Adrenal gland (tissue), 12 donors: ENCODE measurements around the gene SETD4. TPM values are rescaled to one million over a fixed set of nuclear protein-coding genes. Genes with fewer than 3 reads are reported as not detected.

Experiments
- DNase-seq, 7 donors: peaks; one replicate each; pipeline ENCODE4 v3.0.0-alpha.2; 2019 to 2020
- H3K27ac ChIP-seq, 5 donors: fragments of 200-600 bp; sonication (generic) in 4 of 5; 1 replicate in 3 of 5; 2 replicates in 2 of 5; pipeline versions ENCODE4 v1.5.1 to v1.8.0; 2016 to 2020; ENCODE audit warnings: mild to moderate bottlenecking in 1 of 5
- H3K27me3 ChIP-seq: fragments of 200-600 bp; 2 replicates; pipeline ENCODE4 v1.8.0; 2021
- H3K36me3 ChIP-seq, 2 donors: fragments of 200-600 bp; replicated peaks in 1 of 2; 1 replicate in 1 of 2; 2 replicates in 1 of 2; pipeline versions ENCODE4 v1.5.1 to v1.8.0; 2018 to 2022
- H3K4me1 ChIP-seq, 2 donors: fragments of 200-600 bp; replicated peaks in 1 of 2; 1 replicate in 1 of 2; 2 replicates in 1 of 2; pipeline versions ENCODE4 v1.5.1 to v1.8.0; 2018 to 2021
- H3K4me3 ChIP-seq, 4 donors: fragments of 200-600 bp; sonication (generic) in 3 of 4; one replicate each; pipeline ENCODE4 v1.5.1; 2016 to 2018
- H3K9me3 ChIP-seq, 3 donors: fragments of 200-600 bp; sonication (generic) in 1 of 3; replicated peaks in 1 of 3; 1 replicate in 2 of 3; 2 replicates in 1 of 3; pipeline versions ENCODE4 v1.5.1 to v1.8.0; 2016 to 2021
- CTCF ChIP-seq, 6 experiments: fragments of 450-650 bp in 4 of 6; fragments of 200-600 bp in 2 of 6; sonication (generic) in 1 of 6; IDR thresholded peaks; 1 replicate in 5 of 6; 2 replicates in 1 of 6; pipeline versions ENCODE4 v1.5.1 to v1.8.0; 2016 to 2021; ENCODE audit warnings: antibody characterized with exemption in 6 of 6, mild to moderate bottlenecking in 2 of 6, moderate library complexity in 1 of 6
- POLR2A ChIP-seq, 2 donors: fragments of 450-650 bp; IDR thresholded peaks; one replicate each; pipeline ENCODE4 v1.6.1; 2017; ENCODE audit warnings: antibody characterized with exemption in 2 of 2, mild to moderate bottlenecking in 2 of 2, moderate library complexity in 1 of 2
- WGBS, 4 donors: extraction: QIAGEN DNeasy Blood & Tissue Kit in 2 of 4; methylation state at CpG; one replicate each; pipeline versions ENCODE4 v1.1.5 to v1.1.7; 2013 to 2017; 5-methylcytosine and 5-hydroxymethylcytosine counted together
- intact Hi-C, 2 donors: fragments of 100-400 bp; cut with DNase I; formaldehyde crosslinking; loops; one replicate each; pipeline versions ENCODE4 v1.14.1 to v1.15.0; 2022 to 2023
- polyA plus RNA-seq, 3 donors: library from polyadenylated mRNA; stranded (reverse); fragments of 200-250 nt in 2 of 3; fragments of 350-450 nt in 1 of 3; fragmentation: Illumina TruSeq in 1 of 3; extraction: RNeasy Lipid Tissue Mini Kit (QIAGEN cat#74804) in 1 of 3; gene quantifications; one replicate each; pipeline ENCODE4 v1.2.3, GENCODE V29; 2013 to 2014
- total RNA-seq, 9 donors: library from RNA; depleted of rRNA in 4 of 9; stranded (reverse); fragments of >200 nt in 4 of 9; fragments of 120-200 nt in 1 of 9; fragmentation: NEBNext Ultra II Directional in 1 of 9; extraction: Animal tissue kit (Norgen Biotek cat#: 25700) in 1 of 9; gene quantifications; one replicate each; pipeline versions ENCODE4 v1.1.0 to v1.2.4, GENCODE V29; 2013 to 2023
- donor health status: healthy with polysubstance abuse.
- donor health status: Bipolar disorder and iron deficiency.
- donor health status: DM: yes; HTN: yes; CAD: no.
- donor health status: DM: no; HTN: no; CAD: no.
- donor health status: DM: no; HTN: no; CAD: no.
- donor health status: DM: yes; HTN: yes; CAD: no.

SETD4 gene
- total and polyA plus RNA-seq, 12 donors = 7.9 to 24.5 (median 16.2) TPM

- no peak for TF ChIP-seq CTCF (IDR thresholded peaks at IDR 0.05)
- TF ChIP-seq POLR2A (IDR thresholded peaks at IDR 0.05) = no peak
- intact Hi-C loops = loop anchor here in 1 of 2 donors (5.0 to 10.0 kb wide), 2 partner anchors 190 to 1282 kb away; no protein-coding TSS in a partner anchor
- DNase-seq = no peak
Observed at GRCh38 chr21:36024782-36025181, 35.5 kb downstream of the SETD4 start.

GRCh38 chr21:36023092-36023480 lies 37.2 kb downstream of the SETD4 start:
- intact Hi-C loops = loop anchor here in 1 of 2 donors (10.0 kb wide), 1 partner anchor 188 kb away; no protein-coding TSS in a partner anchor
- peak in 6 of 7 donors; percentile 22 to 64 (median 47) for DNase-seq

More at GRCh38 chr21:36024782-36025181, 35.5 kb downstream of the SETD4 start:
- no peaks in the 10 kb centered on the region for H3K27me3 ChIP-seq
- peak overlapping the region in 1 of 5 donors; percentile 87 for H3K27ac ChIP-seq
- no peak overlapping the region for H3K4me3 ChIP-seq
- peaks cover 4 to 13% of the 10 kb centered on the region in 2 donors for H3K4me1 ChIP-seq
- H3K36me3 ChIP-seq = no peaks in the 10 kb centered on the region
- no peaks in the 10 kb centered on the region for H3K9me3 ChIP-seq
- WGBS, 4 donors = 93 to 100% (median 95%) methylated on average over 8 of the region's 8 CpGs

GRCh38 chr21:36022427-36023091 lies 37.8 kb downstream of the SETD4 start:
- intact Hi-C loops = loop anchor here in 1 of 2 donors (10.0 kb wide), 1 partner anchor 188 kb away; no protein-coding TSS in a partner anchor
- TF ChIP-seq CTCF (IDR thresholded peaks at IDR 0.05) (no peak), POLR2A (IDR thresholded peaks at IDR 0.05) (no peak)

More at GRCh38 chr21:36023092-36023480, 37.2 kb downstream of the SETD4 start:
- Histone ChIP-seq H3K27ac (peak overlapping the region; percentile 55 to 87 (median 71)), H3K27me3 (no peaks in the 10 kb centered on the region), H3K4me1 (peaks cover 4 to 13% of the 10 kb centered on the region in 2 donors), H3K9me3 (no peaks in the 10 kb centered on the region), H3K4me3 (no peak overlapping the region), H3K36me3 (no peaks in the 10 kb centered on the region)
- TF ChIP-seq CTCF (IDR thresholded peaks at IDR 0.05) (no peak), POLR2A (IDR thresholded peaks at IDR 0.05) (no peak)
- 33 to 39% (median 37%) methylated on average over 3 of the region's 3 CpGs for WGBS, 4 donors

GRCh38 chr21:36021251-36021837 lies 39.0 kb downstream of the SETD4 start:
- Histone ChIP-seq H3K4me1 (peaks cover 4 to 13% of the 10 kb centered on the region in 2 donors), H3K27me3 (no peaks in the 10 kb centered on the region), H3K9me3 (no peaks in the 10 kb centered on the region), H3K4me3 (no peak overlapping the region), H3K36me3 (no peaks in the 10 kb centered on the region), H3K27ac (no peak overlapping the region)
- 89 to 94% (median 91%) methylated on average over 9 to 11 of the region's 11 CpGs for WGBS, 4 donors
- intact Hi-C loops = loop anchor here in 1 of 2 donors (10.0 kb wide), 1 partner anchor 187 kb away; no protein-coding TSS in a partner anchor
- TF ChIP-seq POLR2A (IDR thresholded peaks at IDR 0.05) (no peak), CTCF (IDR thresholded peaks at IDR 0.05) (no peak)
- DNase-seq = no peak

More at GRCh38 chr21:36022427-36023091, 37.8 kb downstream of the SETD4 start:
- Histone ChIP-seq H3K4me3 (no peak overlapping the region), H3K4me1 (peaks cover 4 to 13% of the 10 kb centered on the region in 2 donors), H3K27ac (peak overlapping the region in 4 of 5 donors; percentile 53 to 87 (median 72)), H3K27me3 (no peaks in the 10 kb centered on the region), H3K36me3 (no peaks in the 10 kb centered on the region), H3K9me3 (no peaks in the 10 kb centered on the region)
- DNase-seq = no peak
- WGBS, 4 donors = 51 to 53% (median 52%) methylated on average over 5 to 6 of the region's 6 CpGs
